Middle frontal gyrus (tissue), 1 donor: ENCODE measurements around the gene ISLR2.

Experiments used
- DNase-seq: peaks from one replicate; pipeline ENCODE4 v3.0.0-alpha.2; 2015; ENCODE audit warnings: low spot score; ENCODE audit errors: extremely low spot score

Gene ISLR2

DNA sequence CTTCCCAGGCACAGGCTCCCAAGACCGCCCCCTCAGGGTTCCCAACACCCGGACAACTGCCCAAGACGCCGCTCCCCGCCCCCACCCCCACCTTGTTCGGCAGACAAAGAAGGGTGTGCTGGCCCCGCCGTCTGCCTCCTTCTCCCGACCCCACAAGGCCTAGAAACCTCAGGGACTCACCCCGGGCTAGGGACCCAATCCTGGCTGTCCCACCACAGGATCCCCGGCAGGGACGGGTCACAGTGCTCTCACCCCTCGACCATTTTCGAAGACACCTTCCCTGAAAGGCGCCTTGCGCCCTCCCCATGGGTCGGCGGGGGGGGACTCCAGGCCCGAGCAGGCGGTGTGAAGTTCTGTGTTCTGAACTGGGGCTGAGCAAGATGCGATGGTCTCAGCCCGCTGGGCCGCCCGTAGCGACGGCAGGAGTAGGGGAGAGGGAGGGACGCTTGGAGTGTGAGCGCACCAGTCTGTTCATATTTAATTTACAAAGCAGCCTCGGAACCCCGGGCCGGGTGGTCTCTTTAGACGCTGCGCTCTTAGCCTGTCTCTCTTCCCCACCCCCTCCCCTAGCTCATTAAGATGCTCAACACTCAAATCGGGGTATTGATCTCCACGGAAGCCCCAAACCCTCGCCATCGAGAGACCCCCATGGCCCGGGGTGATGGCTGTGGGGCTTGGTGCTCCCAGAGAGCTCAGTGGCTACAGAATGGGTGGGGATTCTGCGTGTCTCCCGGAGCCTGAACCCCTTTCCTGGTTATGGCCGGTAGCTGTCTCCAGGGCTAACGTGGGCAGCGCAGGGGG lies 1.4 kb upstream of the ISLR2 start:
- DNase-seq: no peak

DNA sequence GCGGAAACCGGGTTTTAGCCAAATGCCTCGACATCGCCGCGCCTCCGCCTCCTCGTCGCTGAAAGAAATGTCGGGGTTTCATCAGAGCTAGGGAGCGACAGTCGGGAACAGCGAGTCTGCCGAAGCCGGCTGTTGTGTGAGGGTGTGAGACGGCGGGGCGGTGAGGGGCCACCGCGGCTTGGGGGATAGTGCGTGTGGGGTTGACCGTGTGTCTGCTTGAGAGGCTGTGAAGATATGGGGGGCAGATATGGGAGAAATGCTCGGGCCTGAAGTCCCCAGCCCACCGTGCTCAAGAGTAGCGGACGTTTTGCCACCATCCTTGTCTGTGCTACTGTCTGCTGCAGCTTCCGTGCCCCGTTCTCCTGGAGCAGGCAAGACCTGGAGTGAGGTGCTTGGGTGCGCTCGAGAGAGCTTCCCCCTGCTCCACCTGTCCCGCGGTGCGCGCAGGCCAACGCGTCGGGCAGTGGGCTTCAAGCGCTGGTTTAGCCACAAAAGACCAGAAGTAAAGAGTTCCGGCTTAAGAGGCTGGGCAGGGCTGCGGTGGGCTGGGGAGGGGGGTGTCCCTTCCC lies 716 bp upstream of the ISLR2 start:
- DNase-seq: no peak

GRCh38 chr15:74130849-74131627 lies 652 bp downstream of the ISLR2 start:
- no peak for DNase-seq

- no peak for DNase-seq
These were observed 1.4 kb downstream of the ISLR2 start for GRCh38 chr15:74131628-74132413.

- no peak for DNase-seq
These were observed 2.6 kb downstream of the ISLR2 start for GRCh38 chr15:74132681-74133651.

GRCh38 chr15:74133694-74134386 lies 3.5 kb downstream of the ISLR2 start:
- no peak for DNase-seq

DNA sequence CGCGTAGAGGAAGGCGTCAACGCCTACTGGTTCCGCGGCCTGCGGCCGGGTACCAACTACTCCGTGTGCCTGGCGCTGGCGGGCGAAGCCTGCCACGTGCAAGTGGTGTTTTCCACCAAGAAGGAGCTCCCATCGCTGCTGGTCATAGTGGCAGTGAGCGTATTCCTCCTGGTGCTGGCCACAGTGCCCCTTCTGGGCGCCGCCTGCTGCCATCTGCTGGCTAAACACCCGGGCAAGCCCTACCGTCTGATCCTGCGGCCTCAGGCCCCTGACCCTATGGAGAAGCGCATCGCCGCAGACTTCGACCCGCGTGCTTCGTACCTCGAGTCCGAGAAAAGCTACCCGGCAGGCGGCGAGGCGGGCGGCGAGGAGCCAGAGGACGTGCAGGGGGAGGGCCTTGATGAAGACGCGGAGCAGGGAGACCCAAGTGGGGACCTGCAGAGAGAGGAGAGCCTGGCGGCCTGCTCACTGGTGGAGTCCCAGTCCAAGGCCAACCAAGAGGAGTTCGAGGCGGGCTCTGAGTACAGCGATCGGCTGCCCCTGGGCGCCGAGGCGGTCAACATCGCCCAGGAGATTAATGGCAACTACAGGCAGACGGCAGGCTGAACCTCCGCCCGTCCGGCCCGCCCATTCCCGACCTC lies 4.1 kb downstream of the ISLR2 start:
- DNase-seq: no peak

GRCh38 chr15:74135041-74135565 lies 4.7 kb downstream of the ISLR2 start:
- no peak for DNase-seq

DNA sequence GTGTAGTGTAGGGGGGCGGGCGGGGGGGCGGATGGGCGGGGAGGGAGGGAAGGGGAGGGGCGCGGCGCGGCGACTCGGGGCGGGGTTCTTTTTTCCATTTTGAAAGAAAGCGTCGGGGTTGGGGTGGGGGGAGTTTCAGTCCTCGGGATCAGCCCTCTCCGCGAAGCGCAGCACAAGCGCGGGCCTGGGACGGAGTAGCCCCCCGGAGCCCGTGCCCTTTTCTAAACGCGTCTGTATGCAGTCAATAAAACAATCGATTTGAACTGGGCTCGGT lies 6.1 kb downstream of the ISLR2 start:
- DNase-seq: no peak

DNA sequence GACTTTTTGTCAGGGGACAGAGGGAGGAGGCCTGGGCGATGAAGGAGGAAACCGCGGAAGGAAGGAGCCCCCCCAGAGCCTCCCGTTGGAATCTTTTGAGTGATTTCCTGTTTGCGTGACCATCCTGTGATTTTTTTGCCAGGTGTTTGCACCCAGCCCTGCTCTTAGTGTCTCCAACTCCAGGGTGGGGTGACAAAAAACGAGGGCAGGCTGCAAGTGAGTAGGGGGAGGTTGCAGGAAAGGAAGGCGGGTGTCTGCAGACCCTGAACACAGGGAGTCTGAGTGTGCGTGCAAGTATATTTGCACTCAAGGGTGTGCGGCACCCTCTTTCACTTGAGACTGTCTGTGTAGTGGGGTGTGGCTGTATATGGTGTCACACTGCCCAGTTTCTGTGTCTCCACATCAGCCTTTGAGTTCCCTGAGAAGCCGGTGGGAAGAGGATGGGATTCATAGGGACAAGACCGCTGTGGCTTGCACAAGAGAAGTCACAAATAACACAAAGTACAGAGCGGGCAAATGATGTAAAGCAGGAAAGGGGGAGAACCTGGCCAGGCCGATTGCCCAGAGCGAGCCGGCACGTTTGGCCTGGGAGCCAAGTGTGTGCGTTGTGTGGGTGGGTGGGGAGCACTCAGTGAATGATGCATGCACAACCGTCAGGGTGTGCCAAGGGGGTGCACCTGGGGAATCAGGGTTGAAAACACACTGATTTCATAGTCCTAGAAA lies 6.6 kb downstream of the ISLR2 start:
- DNase-seq: no peak

GRCh38 chr15:74137537-74137894 lies 7.1 kb downstream of the ISLR2 start:
- DNase-seq: no peak

- DNase-seq: no peak
These were observed 8.3 kb downstream of the ISLR2 start for GRCh38 chr15:74138642-74139041.

DNA sequence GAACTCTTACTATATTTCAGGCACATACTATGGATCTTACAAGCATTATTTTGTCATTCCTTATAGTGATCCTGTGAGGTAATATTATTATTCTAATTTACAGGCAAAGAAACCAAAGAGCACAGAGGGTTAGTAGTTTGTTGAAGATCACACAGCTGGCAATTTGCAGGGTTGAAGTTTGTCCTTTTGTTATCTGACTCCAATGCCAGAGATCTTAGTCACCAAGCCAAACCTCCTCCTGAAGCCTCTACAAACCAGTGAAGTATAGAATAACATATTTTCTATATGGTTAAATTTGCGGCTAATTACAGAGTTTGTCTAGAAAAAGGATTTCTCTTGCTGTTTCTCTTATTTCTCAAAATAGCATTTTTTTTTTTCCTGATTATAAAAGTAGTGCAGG lies 11.2 kb downstream of the ISLR2 start:
- DNase-seq: no peak

GRCh38 chr15:74144153-74144775 lies 13.9 kb downstream of the ISLR2 start:
- no peak for DNase-seq

DNA sequence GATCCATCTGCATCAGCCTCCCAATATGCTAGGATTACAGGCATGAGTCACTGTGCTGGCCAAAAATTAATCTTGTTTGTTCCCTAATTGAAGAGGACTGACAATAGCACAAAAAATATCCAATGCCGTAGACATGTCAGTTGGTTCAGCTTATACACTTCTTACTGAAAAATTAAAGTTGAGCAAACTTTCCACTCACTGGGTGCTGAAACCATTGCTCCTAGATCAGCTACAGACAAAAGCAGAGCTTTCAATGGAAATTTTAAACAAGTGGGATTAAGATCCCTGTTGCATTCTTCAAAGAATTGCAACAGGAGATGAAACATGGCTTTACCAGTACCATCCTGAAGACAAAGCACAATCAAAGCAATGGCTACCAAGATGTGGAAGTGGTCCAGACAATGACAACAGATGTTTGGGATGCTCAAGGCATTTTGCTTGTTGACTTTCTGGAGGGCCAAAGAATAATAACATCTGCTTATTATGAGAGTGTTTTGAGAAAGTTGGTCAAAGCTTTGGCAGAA lies 16.0 kb downstream of the ISLR2 start:
- no peak for DNase-seq

DNA sequence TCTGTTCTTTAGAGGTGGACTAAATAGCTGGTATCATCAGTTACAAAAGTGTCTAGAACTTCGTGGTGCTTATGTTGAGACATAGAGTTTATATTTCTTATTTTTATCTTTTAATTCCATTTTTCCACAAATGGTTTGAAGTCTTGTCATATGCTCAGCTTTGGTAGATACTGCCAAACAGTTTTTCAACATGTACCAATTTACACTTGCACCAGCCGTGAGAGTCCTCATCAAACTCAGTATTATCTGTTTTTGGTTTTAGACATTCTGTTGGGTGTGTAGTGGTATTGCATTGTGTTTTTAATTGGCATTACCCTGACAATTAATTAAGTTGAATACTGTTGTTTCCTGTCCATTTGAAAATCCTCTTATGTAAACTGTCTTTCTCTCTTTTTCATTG lies 16.7 kb downstream of the ISLR2 start:
- no peak for DNase-seq

DNA sequence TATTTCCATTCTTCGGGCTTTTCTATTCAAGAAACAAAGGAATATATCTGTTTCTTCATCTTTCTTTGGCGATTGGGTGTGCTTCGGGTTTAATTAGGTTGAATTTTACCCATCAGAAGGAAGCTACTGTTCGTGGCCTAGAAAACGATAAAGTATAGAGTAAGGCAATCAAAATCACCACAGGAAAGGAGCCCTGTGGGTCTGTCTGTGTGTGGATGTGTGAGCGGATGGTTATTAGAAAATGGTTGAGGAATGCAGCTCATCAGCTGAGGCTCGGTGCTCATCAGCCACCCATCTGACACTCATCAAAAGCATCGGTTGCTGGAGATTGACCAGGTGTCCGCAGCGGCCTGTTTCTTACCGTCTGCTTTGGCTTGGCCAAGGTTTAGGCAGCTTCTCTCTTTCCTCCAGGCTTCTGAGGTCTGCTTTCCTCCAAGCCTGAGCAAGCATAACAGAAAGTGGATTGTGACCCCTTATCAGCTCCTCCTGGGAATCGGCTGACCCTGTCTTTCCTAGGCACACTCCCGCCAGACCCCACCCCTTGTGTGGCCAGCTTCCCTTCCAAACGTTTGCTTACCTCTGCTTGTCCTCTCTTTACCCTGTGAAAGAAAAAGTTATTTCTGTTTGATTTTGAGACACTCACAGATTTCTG lies 25.5 kb downstream of the ISLR2 start:
- no peak for DNase-seq
